Mesendoderm (in vitro differentiated cells): ENCODE data around the gene ST7.

ENCODE experiments used
- DNase-seq: peaks from one replicate; pipeline ENCODE4 v3.0.0; 2013
- H2AK5ac ChIP-seq: 2 replicates; pipeline ENCODE4 v1.6.1; 2013; ENCODE audit warnings: low read length, inconsistent platforms
- H2BK120ac ChIP-seq: 2 replicates; pipeline ENCODE4 v1.6.1; 2013; ENCODE audit warnings: low read depth, mild to moderate bottlenecking, low read length, moderate library complexity, mixed read lengths
- H2BK15ac ChIP-seq: replicated peaks from 2 replicates; pipeline ENCODE4 v1.6.1; 2013; ENCODE audit warnings: low read depth, mild to moderate bottlenecking, moderate library complexity
- H2BK5ac ChIP-seq: 2 replicates; pipeline ENCODE4 v1.6.1; 2013; ENCODE audit warnings: low read length, inconsistent platforms
- H3K18ac ChIP-seq: 2 replicates; pipeline ENCODE4 v1.6.1; 2013; ENCODE audit warnings: mild to moderate bottlenecking, low read length, mixed read lengths
- H3K23ac ChIP-seq: one replicate; pipeline ENCODE4 v1.6.1; 2013; ENCODE audit warnings: low read length
- H3K27ac ChIP-seq: 2 replicates; pipeline ENCODE4 v1.5.1; 2013; ENCODE audit warnings: low read depth, mild to moderate bottlenecking, inconsistent platforms, low read length, moderate library complexity
- H3K27me3 ChIP-seq: 2 replicates; pipeline ENCODE4 v1.6.1; 2013; ENCODE audit warnings: low read length, control low read depth, mild to moderate bottlenecking, inconsistent platforms; ENCODE audit not compliant: insufficient read depth, poor library complexity
- H3K36me3 ChIP-seq: 2 replicates; pipeline ENCODE4 v1.6.1; 2013; ENCODE audit warnings: low read length, inconsistent platforms; ENCODE audit not compliant: control insufficient read depth, insufficient read depth
- H3K4ac ChIP-seq: one replicate; pipeline ENCODE4 v1.6.1; 2013; ENCODE audit warnings: low read depth, mild to moderate bottlenecking, low read length, moderate library complexity
- H3K4me1 ChIP-seq: 2 replicates; pipeline ENCODE4 v1.6.1; 2013; ENCODE audit warnings: low read depth, low read length, inconsistent platforms; ENCODE audit not compliant: control insufficient read depth
- H3K4me2 ChIP-seq: 2 replicates; pipeline ENCODE4 v1.6.1; 2013; ENCODE audit warnings: low read length
- H3K4me3 ChIP-seq: 2 replicates; pipeline ENCODE4 v1.5.1; 2013; ENCODE audit warnings: mild to moderate bottlenecking, low read length
- H3K56ac ChIP-seq: one replicate; pipeline ENCODE4 v1.6.1; 2013; ENCODE audit warnings: low read length
- H3K79me1 ChIP-seq: 2 replicates; pipeline ENCODE4 v1.6.1; 2013; ENCODE audit warnings: low read length, inconsistent platforms
- H3K79me2 ChIP-seq: 2 replicates; pipeline ENCODE4 v1.6.1; 2013; ENCODE audit warnings: mild to moderate bottlenecking, low read length; ENCODE audit not compliant: control insufficient read depth, insufficient read depth
- H3K9ac ChIP-seq: 2 replicates; pipeline ENCODE4 v1.6.1; 2013; ENCODE audit warnings: low read length, inconsistent platforms
- H4K5ac ChIP-seq: one replicate; pipeline ENCODE4 v1.6.1; 2013; ENCODE audit warnings: low read length
- H4K8ac ChIP-seq: one replicate; pipeline ENCODE4 v1.6.1; 2013; ENCODE audit warnings: low read depth, mild to moderate bottlenecking, control low read depth, low read length, moderate library complexity
- WGBS: extraction: QIAGEN DNeasy Blood & Tissue Kit; methylation state at CpG from one replicate; pipeline ENCODE4 v1.1.7; 2013; ENCODE audit warnings: low lambda C conversion rate, missing lambda C conversion rate; ENCODE audit not compliant: insufficient coverage; ENCODE audit errors: extremely low coverage; 5-methylcytosine and 5-hydroxymethylcytosine counted together

ST7 gene

GRCh38 chr7:117038408-117038807 is 85.1 kb downstream of the ST7 start:
- Histone ChIP-seq H3K56ac (no peak overlapping the region), H3K79me2 (no peaks in the 10 kb centered on the region), H2AK5ac (no peak overlapping the region), H2BK5ac (no peak overlapping the region), H3K4me1 (no peaks in the 10 kb centered on the region), H3K9ac (no peak overlapping the region), H3K27me3 (no peaks in the 10 kb centered on the region), H3K27ac (no peak overlapping the region), H4K5ac (no peak overlapping the region), H2BK15ac (no peak overlapping the region), H3K23ac (no peak overlapping the region), H3K79me1 (no peaks in the 10 kb centered on the region), H3K4ac (no peak overlapping the region), H3K4me2 (no peak overlapping the region), H3K4me3 (no peak overlapping the region), H3K36me3 (no peaks in the 10 kb centered on the region), H4K8ac (no peak overlapping the region), H2BK120ac (no peak overlapping the region), H3K18ac (no peak overlapping the region)
- no CpG with 5 or more reads among the region's 2 CpGs for WGBS
- no peak for DNase-seq

GRCh38 chr7:117041007-117041406 is 87.7 kb downstream of the ST7 start:
- Histone ChIP-seq H3K36me3 (no peaks in the 10 kb centered on the region), H3K56ac (no peak overlapping the region), H3K4ac (no peak overlapping the region), H3K23ac (no peak overlapping the region), H3K18ac (no peak overlapping the region), H3K79me1 (no peaks in the 10 kb centered on the region), H2BK5ac (no peak overlapping the region), H2BK120ac (no peak overlapping the region), H3K79me2 (no peaks in the 10 kb centered on the region), H3K4me1 (no peaks in the 10 kb centered on the region), H3K9ac (no peak overlapping the region), H3K27me3 (no peaks in the 10 kb centered on the region), H2BK15ac (no peak overlapping the region), H3K4me3 (no peak overlapping the region), H4K5ac (no peak overlapping the region), H3K27ac (no peak overlapping the region), H3K4me2 (no peak overlapping the region), H2AK5ac (no peak overlapping the region), H4K8ac (no peak overlapping the region)
- DNase-seq: no peak
- WGBS: no CpG with 5 or more reads among the region's 2 CpGs

GRCh38 chr7:117041822-117042221 is 88.5 kb downstream of the ST7 start:
- no peak for DNase-seq

GRCh38 chr7:117043108-117043825 is 90.0 kb downstream of the ST7 start:
- H3K9ac ChIP-seq: no peak overlapping the region
- H2AK5ac ChIP-seq: no peak overlapping the region
- no peaks in the 10 kb centered on the region for H3K4me1 ChIP-seq
- H3K4me2 ChIP-seq: no peak overlapping the region
- H3K27ac ChIP-seq: no peak overlapping the region
- no peak overlapping the region for H2BK120ac ChIP-seq
- H4K5ac ChIP-seq: no peak overlapping the region
- no peak overlapping the region for H3K4ac ChIP-seq
- H3K79me2 ChIP-seq: no peaks in the 10 kb centered on the region
- H2BK5ac ChIP-seq: no peak overlapping the region
- no CpG with 5 or more reads among the region's 2 CpGs for WGBS
- H3K18ac ChIP-seq: no peak overlapping the region
- no peak overlapping the region for H2BK15ac ChIP-seq
- H3K27me3 ChIP-seq: no peaks in the 10 kb centered on the region
- no peak for DNase-seq
- H3K79me1 ChIP-seq: no peaks in the 10 kb centered on the region
- no peaks in the 10 kb centered on the region for H3K36me3 ChIP-seq
- no peak overlapping the region for H3K23ac ChIP-seq
- H3K56ac ChIP-seq: no peak overlapping the region
- H4K8ac ChIP-seq: no peak overlapping the region
- no peak overlapping the region for H3K4me3 ChIP-seq

More at GRCh38 chr7:117041822-117042221, 88.5 kb downstream of the ST7 start:
- Histone ChIP-seq H3K18ac (no peak overlapping the region), H3K9ac (no peak overlapping the region), H3K4me2 (no peak overlapping the region), H3K23ac (no peak overlapping the region), H2BK15ac (no peak overlapping the region), H3K79me1 (no peaks in the 10 kb centered on the region), H3K36me3 (no peaks in the 10 kb centered on the region), H3K27ac (no peak overlapping the region), H4K8ac (no peak overlapping the region), H4K5ac (no peak overlapping the region), H3K4me1 (no peaks in the 10 kb centered on the region), H3K56ac (no peak overlapping the region), H2AK5ac (no peak overlapping the region), H3K27me3 (no peaks in the 10 kb centered on the region), H3K79me2 (no peaks in the 10 kb centered on the region), H3K4me3 (no peak overlapping the region), H2BK120ac (no peak overlapping the region), H2BK5ac (no peak overlapping the region), H3K4ac (no peak overlapping the region)
- no CpG with 5 or more reads among the region's 3 CpGs for WGBS

GRCh38 chr7:117044664-117045063 is 91.4 kb downstream of the ST7 start:
- H3K23ac ChIP-seq: no peak overlapping the region
- no peaks in the 10 kb centered on the region for H3K27me3 ChIP-seq
- H4K8ac ChIP-seq: no peak overlapping the region
- DNase-seq: no peak
- H3K27ac ChIP-seq: no peak overlapping the region
- no peak overlapping the region for H4K5ac ChIP-seq
- no CpG with 5 or more reads among the region's 2 CpGs for WGBS
- no peak overlapping the region for H2BK120ac ChIP-seq
- H3K36me3 ChIP-seq: no peaks in the 10 kb centered on the region
- H3K4me3 ChIP-seq: no peak overlapping the region
- no peaks in the 10 kb centered on the region for H3K4me1 ChIP-seq
- no peak overlapping the region for H2BK5ac ChIP-seq
- H3K4me2 ChIP-seq: no peak overlapping the region
- H3K4ac ChIP-seq: no peak overlapping the region
- no peaks in the 10 kb centered on the region for H3K79me1 ChIP-seq
- no peak overlapping the region for H3K9ac ChIP-seq
- no peak overlapping the region for H3K56ac ChIP-seq
- H3K18ac ChIP-seq: no peak overlapping the region
- no peak overlapping the region for H2BK15ac ChIP-seq
- no peak overlapping the region for H2AK5ac ChIP-seq
- no peaks in the 10 kb centered on the region for H3K79me2 ChIP-seq
